ENCODE data around the gene FAM240A.

DNA sequence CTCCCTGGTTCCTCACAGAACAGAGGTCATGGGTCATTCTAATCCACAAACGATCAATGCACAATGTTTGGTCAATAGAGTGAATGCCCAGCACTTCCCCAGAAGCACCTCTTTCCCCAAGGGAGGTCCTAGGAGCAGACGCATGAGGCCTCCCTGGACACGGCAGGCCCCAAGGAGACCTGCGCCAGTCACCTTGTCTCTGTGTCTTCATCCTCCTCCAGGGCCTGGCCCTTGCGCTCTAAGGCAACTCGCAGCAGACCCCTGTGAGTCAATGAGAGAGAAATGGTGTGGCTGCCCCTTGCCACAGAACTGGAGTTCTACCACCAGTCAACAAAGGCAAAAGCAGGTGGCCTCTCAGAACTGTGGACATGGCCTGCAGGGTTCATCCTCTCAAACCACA, 63.1 kb downstream of the FAM240A start:
- TF ChIP-seq, protein P1, sequence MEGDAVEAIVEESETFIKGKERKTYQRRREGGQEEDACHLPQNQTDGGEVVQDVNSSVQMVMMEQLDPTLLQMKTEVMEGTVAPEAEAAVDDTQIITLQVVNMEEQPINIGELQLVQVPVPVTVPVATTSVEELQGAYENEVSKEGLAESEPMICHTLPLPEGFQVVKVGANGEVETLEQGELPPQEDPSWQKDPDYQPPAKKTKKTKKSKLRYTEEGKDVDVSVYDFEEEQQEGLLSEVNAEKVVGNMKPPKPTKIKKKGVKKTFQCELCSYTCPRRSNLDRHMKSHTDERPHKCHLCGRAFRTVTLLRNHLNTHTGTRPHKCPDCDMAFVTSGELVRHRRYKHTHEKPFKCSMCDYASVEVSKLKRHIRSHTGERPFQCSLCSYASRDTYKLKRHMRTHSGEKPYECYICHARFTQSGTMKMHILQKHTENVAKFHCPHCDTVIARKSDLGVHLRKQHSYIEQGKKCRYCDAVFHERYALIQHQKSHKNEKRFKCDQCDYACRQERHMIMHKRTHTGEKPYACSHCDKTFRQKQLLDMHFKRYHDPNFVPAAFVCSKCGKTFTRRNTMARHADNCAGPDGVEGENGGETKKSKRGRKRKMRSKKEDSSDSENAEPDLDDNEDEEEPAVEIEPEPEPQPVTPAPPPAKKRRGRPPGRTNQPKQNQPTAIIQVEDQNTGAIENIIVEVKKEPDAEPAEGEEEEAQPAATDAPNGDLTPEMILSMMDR (IDR thresholded peaks at IDR 0.05) = no peak
- TF ChIP-seq EZH2phosphoT487 (IDR thresholded peaks at IDR 0.05) = no peak
- TF ChIP-seq EZH2 (IDR thresholded peaks at IDR 0.05) = no peak
